Endothelial cell of umbilical vein (primary cell): ENCODE measurements around the gene XRCC4. TPM values are rescaled to one million over a fixed set of nuclear protein-coding genes. Genes with fewer than 3 reads are reported as not detected.

Experiments
- BruUV-seq: library from RNA; stranded (reverse); fragments of 400-500 nt; replicated peaks from 2 replicates; lab custom pipeline; 2021; lab: Mats Ljungman, UMichigan
- CTCF ChIA-PET: fragments of 300-600, 350-600 bp; sonication (Branson Sonifier 250); formaldehyde crosslinking; loops from one replicate; lab custom pipeline; 2021; ENCODE audit warnings: antibody characterized with exemption, inconsistent platforms; lab: Charles Lee
- POLR2A ChIA-PET: fragments of 300-600, 350-600 bp; sonication (Branson Sonifier 250); formaldehyde crosslinking; loops from one replicate; lab custom pipeline; 2021; ENCODE audit warnings: antibody characterized with exemption, inconsistent platforms; lab: Charles Lee
- DNase-seq: peaks from one replicate; pipeline ENCODE4 v3.0.0-alpha.2; 2011; ENCODE audit warnings: low read depth, low spot score
- FAIRE-seq: peaks from 2 replicates; lab custom pipeline; 2011; peaks lifted over from hg19 to GRCh38; lab: Jason Lieb, UNC
- H2AFZ ChIP-seq: 2 replicates; pipeline ENCODE4 v1.6.0; 2012; ENCODE audit warnings: low read depth, low read length, control low read depth, inconsistent platforms
- H3K27ac ChIP-seq: 2 replicates; pipeline ENCODE4 v1.5.1; 2011; ENCODE audit warnings: low read depth, mild to moderate bottlenecking, control low read depth, low read length, moderate library complexity; ENCODE audit not compliant: insufficient read depth
- H3K27me3 ChIP-seq, 2 experiments: 2 replicates each; pipeline versions ENCODE4 v1.6.0 to v1.6.1; 2011; ENCODE audit warnings: low read length in 2 of 2, mixed read lengths in 1 of 2; ENCODE audit not compliant: control insufficient read depth in 2 of 2, insufficient read depth in 2 of 2
- H3K36me3 ChIP-seq, 2 experiments: 2 replicates in 1 of 2; 3 replicates in 1 of 2; pipeline ENCODE4 v1.5.1; 2011; ENCODE audit warnings: low read length in 2 of 2, mild to moderate bottlenecking in 1 of 2, moderate library complexity in 1 of 2; ENCODE audit not compliant: control insufficient read depth in 2 of 2, insufficient read depth in 2 of 2; ENCODE audit errors: extremely low read depth in 1 of 2
- H3K4me1 ChIP-seq: 3 replicates; pipeline ENCODE4 v1.5.1; 2011; ENCODE audit warnings: mild to moderate bottlenecking, low read length; ENCODE audit not compliant: control insufficient read depth, insufficient read depth; ENCODE audit errors: extremely low read depth
- H3K4me2 ChIP-seq: 2 replicates; pipeline ENCODE4 v1.6.1; 2011; ENCODE audit warnings: low read length, control low read depth, mixed read lengths; ENCODE audit not compliant: insufficient read depth
- H3K4me3 ChIP-seq, 3 experiments: fragments of 200-600 bp in 1 of 3; sonication (generic), shearing (Covaris generic) in 1 of 3; replicated peaks in 1 of 3; 2 replicates each; pipeline ENCODE4 v1.5.1; 2011 to 2016; ENCODE audit warnings: control low read depth in 3 of 3, low read length in 3 of 3, mild to moderate bottlenecking in 2 of 3, inconsistent platforms in 1 of 3, low read depth in 1 of 3, moderate library complexity in 1 of 3; ENCODE audit not compliant: insufficient read depth in 1 of 3
- H3K79me2 ChIP-seq: 2 replicates; pipeline ENCODE4 v1.6.0; 2012; ENCODE audit warnings: low read length, inconsistent platforms; ENCODE audit not compliant: control insufficient read depth, insufficient read depth
- H3K9ac ChIP-seq: replicated peaks from 2 replicates; pipeline ENCODE3; 2011; ENCODE audit warnings: low read length, control low read depth; ENCODE audit not compliant: insufficient read depth; ENCODE audit errors: extremely low read depth
- H3K9me1 ChIP-seq: replicated peaks from 3 replicates; pipeline ENCODE4 v1.6.0; 2011; ENCODE audit warnings: mild to moderate bottlenecking, low read length; ENCODE audit not compliant: control insufficient read depth, insufficient read depth; ENCODE audit errors: extremely low read depth
- H3K9me3 ChIP-seq: replicated peaks from 2 replicates; pipeline ENCODE4 v1.5.1; 2012; ENCODE audit warnings: low read length, inconsistent platforms; ENCODE audit not compliant: control insufficient read depth, insufficient read depth
- H4K20me1 ChIP-seq: replicated peaks from 2 replicates; pipeline ENCODE3; 2011; ENCODE audit warnings: mild to moderate bottlenecking, low read length; ENCODE audit not compliant: control insufficient read depth, insufficient read depth; ENCODE audit errors: extremely low read depth
- CTCF ChIP-seq, 2 donors: IDR thresholded peaks; 1 replicate in 1 of 2; 2 replicates in 1 of 2; pipeline ENCODE4 v1.5.1; 2011; ENCODE audit warnings: low read length in 2 of 2, mild to moderate bottlenecking in 2 of 2, moderate library complexity in 2 of 2, control low read depth in 1 of 2, inconsistent platforms in 1 of 2, low read depth in 1 of 2; ENCODE audit not compliant: insufficient read depth in 1 of 2; ENCODE audit errors: extremely low read depth in 1 of 2
- EZH2 ChIP-seq: IDR thresholded peaks from 2 replicates; pipeline ENCODE4 v1.6.1; 2012; ENCODE audit warnings: borderline replicate concordance, low read depth, mild to moderate bottlenecking, moderate library complexity, low read length, inconsistent platforms; ENCODE audit not compliant: severe bottlenecking
- FOS ChIP-seq: IDR thresholded peaks from 2 replicates; pipeline ENCODE4 v1.6.1; 2011; ENCODE audit warnings: mild to moderate bottlenecking, low read length, moderate library complexity, borderline replicate concordance; ENCODE audit not compliant: insufficient read depth
- GATA2 ChIP-seq: IDR thresholded peaks from 2 replicates; pipeline ENCODE4 v1.7.0; 2011; ENCODE audit warnings: low read depth, mild to moderate bottlenecking, moderate library complexity, mixed read lengths, low read length; ENCODE audit not compliant: insufficient read length, insufficient read depth
- JUN ChIP-seq: IDR thresholded peaks from 2 replicates; pipeline ENCODE4 v1.6.1; 2011; ENCODE audit warnings: borderline replicate concordance, low read depth; ENCODE audit not compliant: insufficient read length, insufficient read depth
- MAX ChIP-seq: IDR thresholded peaks from 2 replicates; pipeline ENCODE4 v1.6.1; 2011; ENCODE audit not compliant: insufficient read depth, insufficient read length
- MYC ChIP-seq: IDR thresholded peaks from one replicate; pipeline ENCODE4 v1.6.1; 2011; ENCODE audit warnings: mild to moderate bottlenecking, low read depth, low read length
- POLR2A ChIP-seq: IDR thresholded peaks from 2 replicates; pipeline ENCODE4 v1.6.1; 2012; ENCODE audit warnings: low read depth, mild to moderate bottlenecking, control low read depth, low read length
- POLR2AphosphoS5 ChIP-seq: IDR thresholded peaks from 2 replicates; pipeline ENCODE4 v1.6.1; 2012; ENCODE audit warnings: low read depth, mild to moderate bottlenecking, control low read depth, low read length, moderate library complexity; ENCODE audit not compliant: insufficient read depth
- dilution Hi-C: fragments of 300-500 bp; cut with MboI; formaldehyde crosslinking; loops from one replicate; pipeline ENCODE4 v1.15.0; 2019; ENCODE audit warnings: low sequenced_read_pairs; ENCODE audit not compliant: extremely low pct_ligation_motif_present
- intact Hi-C: fragments of 100-400 bp; cut with micrococcal nuclease; formaldehyde crosslinking; loops from one replicate; pipeline ENCODE4 v1.10.0; 2022
- polyA plus RNA-seq, 4 experiments: library from polyadenylated mRNA; depleted of rRNA in 3 of 4; stranded (reverse) in 3 of 4; unstranded in 1 of 4; fragments of >200 nt; gene quantifications; 2 replicates each; pipeline versions ENCODE4 v1.2.1 to v1.2.3, GENCODE V29; 2011 to 2012; ENCODE audit warnings: missing spikeins in 1 of 4
- total RNA-seq: library from RNA; stranded (reverse); gene quantifications from 2 replicates; pipeline ENCODE4 v1.2.3, GENCODE V29; 2021

XRCC4 gene
- total and polyA plus RNA-seq, 2 donors (not counting 3 experiments of a cell fraction or from before 2014, with no cell fraction given) = 1.3 to 7.7 TPM

- no peak overlapping the region for H3K4me3 ChIP-seq
- intact Hi-C loops (no loop called here), dilution Hi-C loops (no loop called here)
- H3K27me3 ChIP-seq = no peaks in the 10 kb centered on the region
- no peaks in the 10 kb centered on the region for H3K4me1 ChIP-seq
- TF ChIP-seq CTCF (IDR thresholded peaks at IDR 0.05; ENCODE audit: extremely low read depth in 1 of 2, insufficient read depth in 1 of 2, low read depth in 1 of 2, low read length in 2 of 2) (no peak), FOS (no peak), GATA2 (no peak), MYC (no peak)
- H3K9me3 ChIP-seq = no peaks in the 10 kb centered on the region
- CTCF ChIA-PET = no interaction called here
- no peak overlapping the region for H3K9ac ChIP-seq
- no peaks in the 10 kb centered on the region for H3K9me1 ChIP-seq
- no peak for FAIRE-seq
- POLR2A ChIA-PET = no interaction called here
- no peak overlapping the region for H2AFZ ChIP-seq
- no peak for DNase-seq
- H3K36me3 ChIP-seq = no peaks in the 10 kb centered on the region
- BruUV-seq = no TSS peak
- no peaks in the 10 kb centered on the region for H4K20me1 ChIP-seq
- no peak overlapping the region for H3K27ac ChIP-seq
- no peak overlapping the region for H3K4me2 ChIP-seq
- no peaks in the 10 kb centered on the region for H3K79me2 ChIP-seq
These were observed 254.5 kb downstream of the XRCC4 start for GRCh38 chr5:83331842-83332241.

GRCh38 chr5:83337453-83338035 lies 260.2 kb downstream of the XRCC4 start:
- FAIRE-seq = no peak
- no peak overlapping the region for H3K9ac ChIP-seq
- no peaks in the 10 kb centered on the region for H3K4me1 ChIP-seq
- H3K4me2 ChIP-seq = no peak overlapping the region
- H3K4me3 ChIP-seq = no peak overlapping the region
- H3K9me1 ChIP-seq = no peaks in the 10 kb centered on the region
- TF ChIP-seq POLR2AphosphoS5 = no peak
- no peak for TF ChIP-seq JUN
- TF ChIP-seq GATA2 = no peak
- TF ChIP-seq CTCF (IDR thresholded peaks at IDR 0.05; ENCODE audit: extremely low read depth in 1 of 2, insufficient read depth in 1 of 2, low read depth in 1 of 2, low read length in 2 of 2) = no peak
- TF ChIP-seq MAX = no peak
- TF ChIP-seq FOS = no peak
- TF ChIP-seq POLR2A = no peak
- TF ChIP-seq MYC = no peak
- no peak for TF ChIP-seq EZH2
- no peak overlapping the region for H3K27ac ChIP-seq
- no TSS peak for BruUV-seq
- no peaks in the 10 kb centered on the region for H3K9me3 ChIP-seq
- no peaks in the 10 kb centered on the region for H3K79me2 ChIP-seq
- ChIA-PET POLR2A (no interaction called here), CTCF (no interaction called here)
- H2AFZ ChIP-seq = no peak overlapping the region
- dilution Hi-C loops (no loop called here), intact Hi-C loops (no loop called here)
- DNase-seq = no peak
- H3K36me3 ChIP-seq = no peaks in the 10 kb centered on the region
- no peaks in the 10 kb centered on the region for H4K20me1 ChIP-seq
- H3K27me3 ChIP-seq = no peaks in the 10 kb centered on the region
